GM12878 (cell line): ENCODE measurements around the gene PIP5KL1. TPM values are rescaled to one million over a fixed set of nuclear protein-coding genes. Genes with fewer than 3 reads are reported as not detected.

Experiments
- ATAC-seq: fragments of 200-7000 bp; cut with Tn5 transposase; 3 replicates; pipeline ENCODE4 v1.9.1; 2020; ENCODE audit warnings: mild to moderate bottlenecking, moderate library complexity
- BruUV-seq: library from RNA; stranded (reverse); fragments of 400-500 nt; replicated peaks from 2 replicates; lab custom pipeline; 2021; lab: Mats Ljungman, UMichigan
- CTCF ChIA-PET: fragments of 300-600 bp; sonication (Branson Sonifier 250); formaldehyde crosslinking; extraction: SDS; loops from one replicate; lab custom pipeline; 2021; ENCODE audit warnings: inconsistent platforms; lab: Yijun Ruan, JAX
- POLR2A ChIA-PET: fragments of 350-600 bp; formaldehyde crosslinking; extraction: SDS; loops from one replicate; lab custom pipeline; 2021; ENCODE audit warnings: inconsistent platforms; lab: Charles Lee
- RAD21 ChIA-PET: fragments of 300-600 bp; sonication (Branson Sonifier 250); formaldehyde crosslinking; loops from one replicate; lab custom pipeline; 2023; ENCODE audit warnings: antibody characterized with exemption; ENCODE audit not compliant: unreplicated experiment; lab: Charles Lee
- SMC1A ChIA-PET: fragments of 300-600 bp; sonication (Branson Sonifier 250); formaldehyde crosslinking; loops from one replicate; lab custom pipeline; 2023; ENCODE audit not compliant: unreplicated experiment, uncharacterized antibody; lab: Charles Lee
- DNase-seq: peaks from one replicate; pipeline ENCODE4 v3.0.0-alpha.2; 2011; ENCODE audit warnings: low read depth, low spot score
- FAIRE-seq: peaks from 3 replicates; lab custom pipeline; 2011; peaks lifted over from hg19 to GRCh38; lab: Jason Lieb, UNC
- H2AFZ ChIP-seq: 2 replicates; pipeline ENCODE4 v1.6.0; 2011; ENCODE audit warnings: low read depth, low read length, control low read depth; ENCODE audit not compliant: control insufficient read depth
- H3K27ac ChIP-seq: 2 replicates; pipeline ENCODE4 v1.5.1; 2011; ENCODE audit warnings: control low read depth; ENCODE audit not compliant: control insufficient read depth, insufficient read depth
- H3K27me3 ChIP-seq, 2 experiments: replicated peaks in 1 of 2; 2 replicates each; pipeline versions ENCODE4 v1.6.0 to v1.6.1; 2011; ENCODE audit warnings: low read length in 1 of 2; ENCODE audit not compliant: control insufficient read depth in 2 of 2, insufficient read depth in 2 of 2
- H3K36me3 ChIP-seq, 2 experiments: 2 replicates each; pipeline ENCODE4 v1.5.1; 2011; ENCODE audit warnings: low read length in 1 of 2; ENCODE audit not compliant: control insufficient read depth in 2 of 2, insufficient read depth in 2 of 2
- H3K4me1 ChIP-seq: 2 replicates; pipeline ENCODE4 v1.6.1; 2011; ENCODE audit warnings: mild to moderate bottlenecking, low read length, moderate library complexity, mixed read lengths; ENCODE audit not compliant: control insufficient read depth, insufficient read depth
- H3K4me2 ChIP-seq: 2 replicates; pipeline ENCODE4 v1.6.0; 2011; ENCODE audit warnings: control low read depth; ENCODE audit not compliant: control insufficient read depth, insufficient read depth
- H3K4me3 ChIP-seq: fragments of 200-600 bp; sonication (generic); 2 replicates; pipeline ENCODE4 v1.5.1; 2016
- H3K79me2 ChIP-seq: 2 replicates; pipeline ENCODE4 v1.6.0; 2011; ENCODE audit warnings: low read length; ENCODE audit not compliant: control insufficient read depth, insufficient read depth
- H3K9ac ChIP-seq: 2 replicates; pipeline ENCODE4 v1.8.0; 2011; ENCODE audit warnings: low read length, control low read depth, mixed read lengths; ENCODE audit not compliant: control insufficient read depth, insufficient read depth
- H3K9me3 ChIP-seq: replicated peaks from 3 replicates; pipeline ENCODE4 v1.5.1; 2011; ENCODE audit warnings: mild to moderate bottlenecking, low read length; ENCODE audit not compliant: control insufficient read depth, insufficient read depth
- H4K20me1 ChIP-seq: 2 replicates; pipeline ENCODE4 v1.6.0; 2011; ENCODE audit not compliant: control insufficient read depth, insufficient read depth
- CHD2 ChIP-seq: IDR thresholded peaks from 2 replicates; pipeline ENCODE4 v1.6.1; 2011; ENCODE audit warnings: low read depth, low read length, improper control_type of control experiment, borderline replicate concordance
- GABPA ChIP-seq: IDR thresholded peaks from 2 replicates; pipeline ENCODE4 v1.6.1; 2014; ENCODE audit warnings: antibody characterized with exemption, low read depth, mild to moderate bottlenecking, inconsistent platforms
- GATAD2B ChIP-seq: fragments of 450-650 bp; conservative IDR thresholded peaks from 2 replicates; pipeline ENCODE4 v1.6.1; 2017; ENCODE audit warnings: low read depth, mild to moderate bottlenecking, moderate library complexity
- HDAC6 ChIP-seq: fragments of 200-600 bp; sonication (generic); IDR thresholded peaks from one replicate; pipeline ENCODE4 v1.8.0; 2017; ENCODE audit warnings: antibody characterized with exemption; ENCODE audit not compliant: unreplicated experiment
- JUND ChIP-seq: IDR thresholded peaks from 2 replicates; pipeline ENCODE4 v1.6.1; 2012; ENCODE audit warnings: low read depth, mild to moderate bottlenecking, low read length, improper control_type of control experiment, moderate library complexity
- KLF5 ChIP-seq: fragments of 450-650 bp; IDR thresholded peaks from 2 replicates; pipeline ENCODE4 v1.6.1; 2014; ENCODE audit warnings: mild to moderate bottlenecking; ENCODE audit not compliant: partially characterized antibody
- NFYA ChIP-seq: IDR thresholded peaks from 2 replicates; pipeline ENCODE4 v1.6.1; 2011; ENCODE audit warnings: low read depth, mild to moderate bottlenecking, low read length, improper control_type of control experiment, borderline replicate concordance
- PML ChIP-seq: IDR thresholded peaks from 2 replicates; pipeline ENCODE4 v1.6.1; 2012; ENCODE audit warnings: low read length, inconsistent platforms
- POLR2AphosphoS5 ChIP-seq: IDR thresholded peaks from 2 replicates; pipeline ENCODE4 v1.6.1; 2011; ENCODE audit warnings: mild to moderate bottlenecking, low read length, inconsistent platforms
- SMAD1 ChIP-seq: fragments of 450-650 bp; IDR thresholded peaks from 2 replicates; pipeline ENCODE4 v1.6.1; 2018; ENCODE audit warnings: mild to moderate bottlenecking, low read depth; ENCODE audit not compliant: partially characterized antibody
- SREBF1 ChIP-seq: IDR thresholded peaks from 2 replicates; pipeline ENCODE4 v1.6.1; 2012; ENCODE audit warnings: mild to moderate bottlenecking, low read length
- SREBF2 ChIP-seq: IDR thresholded peaks from 2 replicates; pipeline ENCODE4 v1.6.1; 2012; ENCODE audit warnings: mild to moderate bottlenecking, low read length
- SUZ12 ChIP-seq: fragments of 200-600 bp; sonication (generic); IDR thresholded peaks from one replicate; pipeline ENCODE4 v1.6.1; 2018; ENCODE audit warnings: antibody characterized with exemption, mild to moderate bottlenecking; ENCODE audit not compliant: unreplicated experiment
- ZNF207 ChIP-seq: fragments of 450-650 bp; IDR thresholded peaks from 2 replicates; pipeline ENCODE4 v1.6.1; 2014; ENCODE audit warnings: antibody characterized with exemption, mild to moderate bottlenecking, borderline replicate concordance
- ZNF274 ChIP-seq: IDR thresholded peaks from one replicate; pipeline ENCODE4 v1.8.0; 2011; ENCODE audit not compliant: insufficient read length, insufficient read depth
- ZNF622 ChIP-seq: fragments of 450-650 bp; IDR thresholded peaks from 2 replicates; pipeline ENCODE4 v1.6.1; 2017; ENCODE audit warnings: mild to moderate bottlenecking, inconsistent platforms
- ZZZ3 ChIP-seq: IDR thresholded peaks from 2 replicates; pipeline ENCODE4 v1.6.1; 2011; ENCODE audit warnings: low read depth; ENCODE audit not compliant: control insufficient read depth, insufficient read length
- WGBS: methylation state at CpG from one replicate; pipeline ENCODE4 v1.1.6; 2016; ENCODE audit warnings: low lambda C conversion rate; ENCODE audit not compliant: insufficient replicate concordance, insufficient coverage; ENCODE audit errors: missing lambda C conversion rate; 5-methylcytosine and 5-hydroxymethylcytosine counted together
- in situ Hi-C: fragments of 300-500 bp; cut with MboI; formaldehyde crosslinking; loops from 9 replicates; pipeline ENCODE4 v1.14.3; 2018; ENCODE audit warnings: mixed read lengths
- intact Hi-C: fragments of 100-400 bp; cut with micrococcal nuclease; formaldehyde crosslinking; loops from one replicate; pipeline ENCODE4 v1.14.2; 2022; ENCODE audit not compliant: unreplicated experiment
- polyA plus RNA-seq, 11 experiments: library from polyadenylated mRNA; depleted of rRNA in 4 of 11; unstranded in 6 of 11; stranded (reverse) in 5 of 11; fragments of >200 nt; fragmentation: Nextera tagmentation in 4 of 11; fragmentation: Illumina TruSeq in 1 of 11; extraction: Ambion mirVana in 4 of 11; extraction: Trizol in 1 of 11; gene quantifications; 1 replicate in 1 of 11; 2 replicates in 10 of 11; pipeline versions ENCODE4 v1.2.1 to v1.2.3, GENCODE V29; 2011 to 2016; ENCODE audit warnings: inconsistent platforms in 2 of 11, missing spikeins in 2 of 11, low read depth in 1 of 11
- total RNA-seq, 4 experiments: library from RNA; depleted of rRNA in 3 of 4; stranded (reverse); fragments of >200 nt in 3 of 4; fragmentation: Illumina TruSeq in 1 of 4; extraction: Trizol in 1 of 4; gene quantifications; 2 replicates each; pipeline versions ENCODE4 v1.2.1 to v1.2.3, GENCODE V29; 2013 to 2021
- TF ChIP-seq, protein P1 (sequence below): fragments of 450-650 bp; formaldehyde crosslinking; IDR thresholded peaks from 2 replicates; pipeline ENCODE4 v1.5.0; 2022; ENCODE audit warnings: mild to moderate bottlenecking, missing genetic modification characterization
- TF ChIP-seq, protein P2 (sequence below): fragments of 450-650 bp; conservative IDR thresholded peaks from 2 replicates; pipeline ENCODE4 v1.6.1; 2017; ENCODE audit warnings: mild to moderate bottlenecking, moderate library complexity
- TF ChIP-seq, protein P3 (sequence below): IDR thresholded peaks from 2 replicates; pipeline ENCODE4 v1.6.1; 2011; ENCODE audit warnings: low read depth, low read length, improper control_type of control experiment, borderline replicate concordance

PIP5KL1 gene
- total and polyA plus RNA-seq, 10 of the 15 experiments (the other 5 are each of a cell fraction or from before 2014, with no cell fraction given): 0.04 to 0.67 (median 0.43) TPM; not detected in 2

DNA sequence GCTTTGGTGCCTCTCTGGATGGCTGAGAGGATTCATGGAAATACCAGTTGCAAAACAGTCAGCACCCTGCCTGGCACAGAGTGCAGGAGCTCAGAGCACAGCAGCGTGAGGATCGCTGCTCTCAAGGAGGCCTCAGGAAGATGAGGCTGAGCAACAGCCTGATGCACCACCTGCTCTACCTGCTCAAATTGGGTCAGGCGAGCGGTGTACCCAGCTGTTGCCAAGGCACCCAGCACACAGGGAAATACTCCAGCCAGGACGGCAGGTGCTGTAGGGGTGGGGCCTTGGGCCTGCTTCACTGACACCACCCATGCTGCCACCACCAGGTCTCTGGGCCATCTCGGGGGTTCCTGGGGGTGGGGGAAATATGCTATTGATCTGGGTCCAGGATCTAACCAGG lies 45.9 kb upstream of the PIP5KL1 start:
- Histone ChIP-seq H3K36me3 (peaks cover 1 to 3% of the 10 kb centered on the region in 2 experiments; a peak in 2 of 4 replicates), H4K20me1 (peaks cover 11% of the 10 kb centered on the region), H3K4me2 (peak overlapping the region; percentile 91), H3K27me3 (no peaks in the 10 kb centered on the region), H3K27ac (no peak overlapping the region), H3K4me3 (no peak overlapping the region), H3K9ac (no peak overlapping the region), H3K4me1 (peaks cover 43% of the 10 kb centered on the region), H3K9me3 (no peaks in the 10 kb centered on the region), H2AFZ (no peak overlapping the region), H3K79me2 (peaks cover 71% of the 10 kb centered on the region)
- CTCF ChIA-PET: interaction anchor here (1.2 to 7.8 kb wide), 3 partner anchors 21 to 58 kb away, joined by 6 to 63 read pairs (median 34); no protein-coding TSS in a partner anchor
- intact Hi-C loops (no loop called here), in situ Hi-C loops (no loop called here)
- WGBS: 68% methylated on average over 6 of the region's 6 CpGs
- SMC1A ChIA-PET: interaction anchor here (0.6 to 2.6 kb wide), 4 partner anchors 33 to 140 kb away, joined by 3 to 10 read pairs (median 5); no protein-coding TSS in a partner anchor
- DNase-seq: no peak
- RAD21 ChIA-PET: interaction anchor here (2.3 kb wide), 1 partner anchor 21 kb away, joined by 14 read pairs; no protein-coding TSS in a partner anchor
- POLR2A ChIA-PET: no interaction called here
- TF ChIP-seq HDAC6 (no peak), KLF5 (no peak), ZNF207 (no peak), GABPA (no peak), ZZZ3 (no peak), ZNF274 (no peak), NFYA (no peak), SREBF1 (no peak), SMAD1 (no peak), SUZ12 (no peak), POLR2AphosphoS5 (no peak), JUND (no peak), SREBF2 (no peak), GATAD2B (no peak), CHD2 (no peak), PML (no peak), ZNF622 (no peak)
- TF ChIP-seq, protein P1, sequence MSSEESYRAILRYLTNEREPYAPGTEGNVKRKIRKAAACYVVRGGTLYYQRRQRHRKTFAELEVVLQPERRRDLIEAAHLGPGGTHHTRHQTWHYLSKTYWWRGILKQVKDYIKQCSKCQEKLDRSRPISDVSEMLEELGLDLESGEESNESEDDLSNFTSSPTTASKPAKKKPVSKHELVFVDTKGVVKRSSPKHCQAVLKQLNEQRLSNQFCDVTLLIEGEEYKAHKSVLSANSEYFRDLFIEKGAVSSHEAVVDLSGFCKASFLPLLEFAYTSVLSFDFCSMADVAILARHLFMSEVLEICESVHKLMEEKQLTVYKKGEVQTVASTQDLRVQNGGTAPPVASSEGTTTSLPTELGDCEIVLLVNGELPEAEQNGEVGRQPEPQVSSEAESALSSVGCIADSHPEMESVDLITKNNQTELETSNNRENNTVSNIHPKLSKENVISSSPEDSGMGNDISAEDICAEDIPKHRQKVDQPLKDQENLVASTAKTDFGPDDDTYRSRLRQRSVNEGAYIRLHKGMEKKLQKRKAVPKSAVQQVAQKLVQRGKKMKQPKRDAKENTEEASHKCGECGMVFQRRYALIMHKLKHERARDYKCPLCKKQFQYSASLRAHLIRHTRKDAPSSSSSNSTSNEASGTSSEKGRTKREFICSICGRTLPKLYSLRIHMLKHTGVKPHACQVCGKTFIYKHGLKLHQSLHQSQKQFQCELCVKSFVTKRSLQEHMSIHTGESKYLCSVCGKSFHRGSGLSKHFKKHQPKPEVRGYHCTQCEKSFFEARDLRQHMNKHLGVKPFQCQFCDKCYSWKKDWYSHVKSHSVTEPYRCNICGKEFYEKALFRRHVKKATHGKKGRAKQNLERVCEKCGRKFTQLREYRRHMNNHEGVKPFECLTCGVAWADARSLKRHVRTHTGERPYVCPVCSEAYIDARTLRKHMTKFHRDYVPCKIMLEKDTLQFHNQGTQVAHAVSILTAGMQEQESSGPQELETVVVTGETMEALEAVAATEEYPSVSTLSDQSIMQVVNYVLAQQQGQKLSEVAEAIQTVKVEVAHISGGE: no peak
- TF ChIP-seq, protein P2, sequence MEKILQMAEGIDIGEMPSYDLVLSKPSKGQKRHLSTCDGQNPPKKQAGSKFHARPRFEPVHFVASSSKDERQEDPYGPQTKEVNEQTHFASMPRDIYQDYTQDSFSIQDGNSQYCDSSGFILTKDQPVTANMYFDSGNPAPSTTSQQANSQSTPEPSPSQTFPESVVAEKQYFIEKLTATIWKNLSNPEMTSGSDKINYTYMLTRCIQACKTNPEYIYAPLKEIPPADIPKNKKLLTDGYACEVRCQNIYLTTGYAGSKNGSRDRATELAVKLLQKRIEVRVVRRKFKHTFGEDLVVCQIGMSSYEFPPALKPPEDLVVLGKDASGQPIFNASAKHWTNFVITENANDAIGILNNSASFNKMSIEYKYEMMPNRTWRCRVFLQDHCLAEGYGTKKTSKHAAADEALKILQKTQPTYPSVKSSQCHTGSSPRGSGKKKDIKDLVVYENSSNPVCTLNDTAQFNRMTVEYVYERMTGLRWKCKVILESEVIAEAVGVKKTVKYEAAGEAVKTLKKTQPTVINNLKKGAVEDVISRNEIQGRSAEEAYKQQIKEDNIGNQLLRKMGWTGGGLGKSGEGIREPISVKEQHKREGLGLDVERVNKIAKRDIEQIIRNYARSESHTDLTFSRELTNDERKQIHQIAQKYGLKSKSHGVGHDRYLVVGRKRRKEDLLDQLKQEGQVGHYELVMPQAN: no peak
- TF ChIP-seq, protein P3, sequence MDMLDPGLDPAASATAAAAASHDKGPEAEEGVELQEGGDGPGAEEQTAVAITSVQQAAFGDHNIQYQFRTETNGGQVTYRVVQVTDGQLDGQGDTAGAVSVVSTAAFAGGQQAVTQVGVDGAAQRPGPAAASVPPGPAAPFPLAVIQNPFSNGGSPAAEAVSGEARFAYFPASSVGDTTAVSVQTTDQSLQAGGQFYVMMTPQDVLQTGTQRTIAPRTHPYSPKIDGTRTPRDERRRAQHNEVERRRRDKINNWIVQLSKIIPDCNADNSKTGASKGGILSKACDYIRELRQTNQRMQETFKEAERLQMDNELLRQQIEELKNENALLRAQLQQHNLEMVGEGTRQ: no peak
- no peak for ATAC-seq
- no TSS peak for BruUV-seq
- no peak for FAIRE-seq
